ENCODE data around the gene KIAA0232.

The KIAA0232 gene

GRCh38 chr4:6905516-6906445, 123.3 kb downstream of the KIAA0232 start:
- no peak for TF ChIP-seq TEAD4 (IDR thresholded peaks at IDR 0.05)
- no peak for TF ChIP-seq RAD21 (IDR thresholded peaks at IDR 0.05; ENCODE audit: low read depth)
- no peak for TF ChIP-seq YY1 (IDR thresholded peaks at IDR 0.05; ENCODE audit: low read depth)
- TF ChIP-seq EP300 (IDR thresholded peaks at IDR 0.05; ENCODE audit: borderline replicate concordance) = no peak
- no peak for TF ChIP-seq FOXM1 (IDR thresholded peaks at IDR 0.05; ENCODE audit: borderline replicate concordance, low read depth)
- no peak for TF ChIP-seq ZBTB7A (IDR thresholded peaks at IDR 0.05; ENCODE audit: low read depth)
- TF ChIP-seq, protein P1, sequence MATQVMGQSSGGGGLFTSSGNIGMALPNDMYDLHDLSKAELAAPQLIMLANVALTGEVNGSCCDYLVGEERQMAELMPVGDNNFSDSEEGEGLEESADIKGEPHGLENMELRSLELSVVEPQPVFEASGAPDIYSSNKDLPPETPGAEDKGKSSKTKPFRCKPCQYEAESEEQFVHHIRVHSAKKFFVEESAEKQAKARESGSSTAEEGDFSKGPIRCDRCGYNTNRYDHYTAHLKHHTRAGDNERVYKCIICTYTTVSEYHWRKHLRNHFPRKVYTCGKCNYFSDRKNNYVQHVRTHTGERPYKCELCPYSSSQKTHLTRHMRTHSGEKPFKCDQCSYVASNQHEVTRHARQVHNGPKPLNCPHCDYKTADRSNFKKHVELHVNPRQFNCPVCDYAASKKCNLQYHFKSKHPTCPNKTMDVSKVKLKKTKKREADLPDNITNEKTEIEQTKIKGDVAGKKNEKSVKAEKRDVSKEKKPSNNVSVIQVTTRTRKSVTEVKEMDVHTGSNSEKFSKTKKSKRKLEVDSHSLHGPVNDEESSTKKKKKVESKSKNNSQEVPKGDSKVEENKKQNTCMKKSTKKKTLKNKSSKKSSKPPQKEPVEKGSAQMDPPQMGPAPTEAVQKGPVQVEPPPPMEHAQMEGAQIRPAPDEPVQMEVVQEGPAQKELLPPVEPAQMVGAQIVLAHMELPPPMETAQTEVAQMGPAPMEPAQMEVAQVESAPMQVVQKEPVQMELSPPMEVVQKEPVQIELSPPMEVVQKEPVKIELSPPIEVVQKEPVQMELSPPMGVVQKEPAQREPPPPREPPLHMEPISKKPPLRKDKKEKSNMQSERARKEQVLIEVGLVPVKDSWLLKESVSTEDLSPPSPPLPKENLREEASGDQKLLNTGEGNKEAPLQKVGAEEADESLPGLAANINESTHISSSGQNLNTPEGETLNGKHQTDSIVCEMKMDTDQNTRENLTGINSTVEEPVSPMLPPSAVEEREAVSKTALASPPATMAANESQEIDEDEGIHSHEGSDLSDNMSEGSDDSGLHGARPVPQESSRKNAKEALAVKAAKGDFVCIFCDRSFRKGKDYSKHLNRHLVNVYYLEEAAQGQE (IDR thresholded peaks at IDR 0.05; ENCODE audit: low read depth) = no peak
- no peak for TF ChIP-seq CREB1 (IDR thresholded peaks at IDR 0.05; ENCODE audit: low read depth)

GRCh38 chr4:6907658-6908191, 125.2 kb downstream of the KIAA0232 start:
- TF ChIP-seq RAD21 (IDR thresholded peaks at IDR 0.05; ENCODE audit: low read depth) (peak; percentile 48; the same call in 1 of the 2 replicates), ZBTB7A (IDR thresholded peaks at IDR 0.05; ENCODE audit: low read depth) (no peak), FOXM1 (IDR thresholded peaks at IDR 0.05; ENCODE audit: borderline replicate concordance, low read depth) (no peak)

DNA sequence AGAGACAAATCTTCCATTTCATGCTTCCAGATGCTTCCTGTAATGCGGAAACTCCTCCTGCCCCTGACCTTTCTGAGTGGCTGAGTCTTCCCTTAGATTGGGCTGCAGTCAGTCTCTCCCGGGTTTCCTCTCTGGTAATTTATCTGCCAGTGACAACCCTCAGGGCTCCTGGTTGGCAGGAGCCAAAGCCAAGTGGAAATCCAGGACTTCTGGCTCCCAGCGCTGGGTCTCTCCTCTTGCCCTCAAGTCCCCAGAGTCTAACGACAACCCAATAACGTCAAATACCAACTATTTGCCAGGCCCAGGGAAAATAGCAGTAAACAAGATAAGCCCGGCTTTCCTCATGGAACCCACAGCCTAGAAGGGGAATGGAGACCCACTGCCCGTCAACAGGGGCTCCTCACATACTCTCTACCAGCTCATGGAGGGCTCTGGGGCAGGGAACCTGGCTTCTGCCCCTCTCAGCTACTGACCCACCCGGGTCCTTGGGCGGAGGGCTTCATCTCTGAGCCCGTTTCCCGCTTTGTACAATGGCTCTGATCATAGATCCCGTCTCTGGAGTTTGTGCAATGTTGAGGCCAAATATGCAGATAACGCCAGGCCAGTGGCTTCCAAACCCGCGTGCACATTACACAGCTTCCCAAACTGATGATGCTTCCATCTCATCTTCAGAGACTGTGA, 126.0 kb downstream of the KIAA0232 start:
- TF ChIP-seq TAF1 (IDR thresholded peaks at IDR 0.05; ENCODE audit: low read depth) (no peak), RAD21 (IDR thresholded peaks at IDR 0.05; ENCODE audit: low read depth) (no peak), YY1 (IDR thresholded peaks at IDR 0.05; ENCODE audit: low read depth) (no peak), FOXM1 (IDR thresholded peaks at IDR 0.05; ENCODE audit: borderline replicate concordance, low read depth) (no peak), TEAD4 (IDR thresholded peaks at IDR 0.05) (no peak), EGR1 (IDR thresholded peaks at IDR 0.05) (no peak), EP300 (IDR thresholded peaks at IDR 0.05; ENCODE audit: borderline replicate concordance) (no peak), TCF12 (IDR thresholded peaks at IDR 0.05; ENCODE audit: low read depth) (no peak), ZBTB7A (IDR thresholded peaks at IDR 0.05; ENCODE audit: low read depth) (no peak), MAX (IDR thresholded peaks at IDR 0.05) (no peak), USF1 (IDR thresholded peaks at IDR 0.05) (no peak), CREB1 (IDR thresholded peaks at IDR 0.05; ENCODE audit: low read depth) (no peak), CEBPB (IDR thresholded peaks at IDR 0.05) (no peak), NFIC (IDR thresholded peaks at IDR 0.05) (no peak)
- TF ChIP-seq, protein P1 (IDR thresholded peaks at IDR 0.05; ENCODE audit: low read depth) = no peak

DNA sequence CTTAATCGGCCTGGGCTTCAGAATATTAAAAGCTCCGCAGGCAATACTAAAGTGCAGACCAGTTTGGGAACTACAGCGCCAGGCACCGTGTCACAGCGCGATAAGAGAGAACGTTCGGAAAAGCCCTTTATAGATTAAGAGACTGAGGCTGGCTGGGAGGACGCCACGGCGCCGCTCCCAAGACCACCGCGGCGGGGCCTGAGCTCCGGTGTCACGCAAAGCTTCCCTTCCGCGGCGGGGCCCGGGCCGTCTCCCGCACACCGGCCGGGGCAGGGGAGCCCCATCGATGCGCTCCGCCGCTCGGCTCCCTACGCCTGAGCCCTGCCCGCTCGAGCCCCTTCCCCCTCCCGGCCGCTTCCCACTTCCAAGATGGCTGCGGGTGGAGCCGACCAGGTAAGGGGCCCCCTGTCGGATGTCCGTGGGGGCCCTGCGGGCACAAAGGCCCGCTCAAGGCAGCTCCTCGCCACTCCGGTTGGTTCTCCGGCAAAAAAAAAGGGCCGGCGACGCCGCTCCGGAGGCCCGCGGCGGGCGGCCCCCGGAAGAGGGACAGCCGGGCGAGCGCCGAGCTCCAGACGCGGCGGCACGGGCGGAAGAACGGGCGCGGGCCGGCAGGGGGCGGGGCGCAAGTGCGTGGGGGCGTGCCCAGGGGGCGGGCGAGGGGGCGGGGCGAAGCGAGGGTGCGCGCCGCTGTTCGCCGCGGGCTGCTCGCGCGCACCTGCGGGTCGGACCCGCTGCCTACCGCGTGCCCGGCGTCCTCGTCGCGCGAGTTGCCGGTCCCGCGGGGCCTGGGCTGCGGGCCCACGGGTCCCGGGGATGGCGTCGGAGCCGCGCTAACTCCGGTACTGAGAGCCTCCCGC, 126.8 kb downstream of the KIAA0232 start, which contains the start of gene TBC1D14:
Gene TBC1D14 (plus strand): TSS at position 714 of the 857 bp plus-strand sequence. CDS start 13,564 bp downstream, outside the sequence.
- TF ChIP-seq ZBTB7A (IDR thresholded peaks at IDR 0.05; ENCODE audit: low read depth) = peak; percentile 59; the same call in 1 of the 2 replicates
- no peak for TF ChIP-seq NFIC (IDR thresholded peaks at IDR 0.05)
- TF ChIP-seq YY1 (IDR thresholded peaks at IDR 0.05; ENCODE audit: low read depth) = peak; percentile 96
- peak; percentile 88 for TF ChIP-seq TAF1 (IDR thresholded peaks at IDR 0.05; ENCODE audit: low read depth)
- TF ChIP-seq TEAD4 (IDR thresholded peaks at IDR 0.05) = no peak
- no peak for TF ChIP-seq EP300 (IDR thresholded peaks at IDR 0.05; ENCODE audit: borderline replicate concordance)
- TF ChIP-seq, protein P1 (IDR thresholded peaks at IDR 0.05; ENCODE audit: low read depth) = no peak
- no peak for TF ChIP-seq CREB1 (IDR thresholded peaks at IDR 0.05; ENCODE audit: low read depth)
- TF ChIP-seq MAX (IDR thresholded peaks at IDR 0.05) = 0 out of 2 replicates have a peak, but pooled peaks have one; percentile 3
- TF ChIP-seq RAD21 (IDR thresholded peaks at IDR 0.05; ENCODE audit: low read depth) = no peak
- TF ChIP-seq FOXM1 (IDR thresholded peaks at IDR 0.05; ENCODE audit: borderline replicate concordance, low read depth) = no peak
- no peak for TF ChIP-seq CEBPB (IDR thresholded peaks at IDR 0.05)
- peak; percentile 74; the same call in 1 of the 2 replicates for TF ChIP-seq TCF12 (IDR thresholded peaks at IDR 0.05; ENCODE audit: low read depth)
- no peak for TF ChIP-seq EGR1 (IDR thresholded peaks at IDR 0.05)
- no peak for TF ChIP-seq USF1 (IDR thresholded peaks at IDR 0.05)
